Prostate gland (tissue), 2 donors: ENCODE results near the gene ALDOC.

Experiments
- CTCF ChIP-seq, 4 experiments: fragments of 200-600 bp in 2 of 4; fragments of 450-650 bp in 2 of 4; sonication (generic) in 2 of 4; IDR thresholded peaks; 1 replicate in 3 of 4; 2 replicates in 1 of 4; pipeline ENCODE4 v1.5.1; 2016 to 2019; ENCODE audit warnings: antibody characterized with exemption in 4 of 4, mild to moderate bottlenecking in 2 of 4, moderate library complexity in 2 of 4
- POLR2A ChIP-seq: fragments of 450-650 bp; IDR thresholded peaks from one replicate; pipeline ENCODE4 v1.6.1; 2016; ENCODE audit warnings: antibody characterized with exemption, mild to moderate bottlenecking
- POLR2AphosphoS5 ChIP-seq: sonication (generic); formaldehyde crosslinking; IDR thresholded peaks from one replicate; pipeline ENCODE4 v1.6.1; 2017; ENCODE audit warnings: antibody characterized with exemption

DNA sequence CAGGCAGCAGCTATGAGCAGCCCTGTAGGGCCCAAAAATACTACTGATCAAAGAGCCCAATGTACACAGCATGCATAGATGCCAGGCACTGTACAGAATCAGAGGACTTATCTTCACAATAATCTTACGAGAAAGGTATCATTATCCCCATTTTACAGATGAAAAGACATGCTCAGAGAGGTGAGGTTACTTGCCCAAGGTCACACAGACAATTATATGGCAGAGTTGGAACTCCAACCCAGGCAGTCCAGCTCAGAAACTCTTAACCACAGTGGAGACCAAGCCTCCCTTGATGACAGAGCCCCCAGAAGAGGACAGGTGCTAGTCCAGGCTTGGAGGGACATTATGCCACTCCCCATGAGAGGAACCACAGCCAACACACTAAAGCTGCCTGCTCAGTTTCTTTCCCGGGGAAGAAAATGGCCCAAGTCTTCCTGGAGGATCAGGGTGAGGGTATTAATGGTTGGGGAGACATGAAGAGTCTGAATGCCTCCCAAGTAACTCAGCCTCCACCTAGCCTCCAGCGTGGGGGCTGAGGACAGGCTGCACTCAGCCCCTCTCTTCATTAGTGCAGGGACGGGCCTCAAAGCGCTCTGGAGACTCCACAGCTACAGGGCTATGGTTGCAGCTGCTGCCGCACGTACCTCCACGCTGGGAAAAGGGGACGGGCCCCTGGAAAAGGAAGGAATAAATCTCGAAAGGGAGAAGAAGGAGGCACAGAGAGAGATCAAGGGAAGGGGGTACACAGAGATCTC, 25.1 kb downstream of the ALDOC start:
- TF ChIP-seq POLR2A (no peak), POLR2AphosphoS5 (no peak), CTCF (IDR thresholded peaks at IDR 0.05) (no peak)
